NCI-H526 (cell line): ENCODE results near the gene IFITM5.

Experiments used
- DNase-seq, 2 experiments: peaks; one replicate each; lab custom pipeline; 2025; lab: John Stamatoyannopoulos, UW

Gene IFITM5

GRCh38 chr11:295351-296170, 3.8 kb downstream of the IFITM5 start:
- DNase-seq = no peak

DNA sequence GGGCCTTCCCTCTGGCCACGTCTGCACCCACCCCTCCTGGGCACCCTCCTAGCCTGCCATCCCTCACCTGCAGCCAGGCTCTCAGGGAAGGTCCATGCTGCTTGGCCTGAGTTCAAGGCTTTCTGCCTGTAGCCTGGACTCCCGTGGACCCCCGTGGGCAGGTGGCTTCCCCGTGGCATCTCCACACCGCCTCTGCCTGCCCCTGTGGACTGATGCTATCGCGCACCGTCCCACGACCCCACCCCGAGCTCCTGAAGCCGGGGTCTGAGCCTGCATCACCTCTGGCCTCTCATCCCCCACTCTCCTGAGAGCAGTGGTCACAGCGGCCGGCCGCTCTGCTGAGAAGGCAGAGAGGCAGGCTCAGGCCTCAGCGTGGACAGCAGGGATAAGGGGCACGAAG, 4.5 kb downstream of the IFITM5 start:
- DNase-seq = no peak

DNA sequence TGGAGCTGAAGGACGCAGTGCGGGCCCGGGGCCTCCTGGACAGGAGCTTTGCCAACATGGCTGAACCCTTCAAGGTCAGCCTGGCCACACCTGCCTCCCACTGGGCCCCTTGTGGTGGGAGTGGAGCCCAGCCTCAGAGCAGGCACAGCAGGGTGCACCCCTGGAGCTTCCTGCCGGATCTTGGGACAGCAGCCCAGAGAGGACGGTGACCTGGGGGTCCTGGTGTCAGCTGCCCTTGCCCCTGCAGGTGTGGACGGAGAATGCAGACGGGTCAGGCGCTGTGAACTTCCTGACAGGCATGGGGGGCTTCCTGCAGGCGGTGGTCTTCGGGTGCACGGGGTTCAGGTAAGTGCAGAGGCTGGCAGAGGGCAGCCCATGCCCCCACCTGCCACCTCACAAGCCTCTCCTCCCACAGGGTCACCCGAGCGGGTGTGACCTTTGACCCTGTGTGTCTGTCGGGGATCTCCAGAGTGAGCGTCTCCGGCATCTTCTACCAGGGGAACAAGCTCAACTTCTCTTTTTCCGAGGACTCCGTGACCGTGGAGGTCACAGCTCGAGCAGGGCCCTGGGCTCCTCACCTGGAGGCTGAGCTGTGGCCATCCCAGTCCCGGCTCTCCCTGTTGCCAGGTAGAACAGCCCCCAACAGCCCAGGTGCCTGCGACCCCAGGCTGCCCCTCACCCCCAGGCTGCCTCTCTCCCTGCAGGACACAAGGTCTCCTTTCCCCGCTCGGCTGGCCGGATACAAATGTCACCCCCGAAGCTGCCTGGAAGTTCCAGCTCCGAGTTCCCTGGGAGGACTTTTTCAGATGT, 5.3 kb downstream of the IFITM5 start:
- DNase-seq = no peak

DNA sequence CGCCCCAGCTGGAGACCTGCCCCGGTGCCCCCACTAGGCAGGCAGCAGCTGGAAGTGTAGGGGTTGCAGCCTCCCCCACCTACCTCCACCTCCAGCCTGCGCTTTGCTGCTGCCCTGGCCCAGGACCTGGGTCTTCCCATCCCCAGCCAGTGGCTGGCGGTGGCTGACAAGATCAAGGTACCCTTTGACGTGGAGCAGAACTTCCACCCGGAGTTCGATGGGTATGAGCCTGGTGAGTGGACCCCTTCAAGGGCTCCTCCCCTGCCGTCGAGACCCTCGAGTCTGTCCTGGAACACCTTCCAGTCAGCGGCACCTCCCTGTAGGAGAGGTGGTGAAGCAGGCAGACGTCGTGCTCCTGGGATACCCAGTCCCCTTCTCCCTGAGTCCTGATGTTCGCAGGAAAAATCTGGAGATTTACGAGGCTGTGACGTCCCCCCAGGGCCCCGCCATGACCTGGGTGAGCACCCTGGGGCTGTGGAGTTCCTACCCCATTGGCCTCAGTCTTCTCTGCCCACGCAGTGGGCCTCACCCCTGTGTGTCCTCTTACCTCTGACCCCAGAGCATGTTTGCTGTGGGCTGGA, 6.0 kb downstream of the IFITM5 start:
- no peak for DNase-seq

DNA sequence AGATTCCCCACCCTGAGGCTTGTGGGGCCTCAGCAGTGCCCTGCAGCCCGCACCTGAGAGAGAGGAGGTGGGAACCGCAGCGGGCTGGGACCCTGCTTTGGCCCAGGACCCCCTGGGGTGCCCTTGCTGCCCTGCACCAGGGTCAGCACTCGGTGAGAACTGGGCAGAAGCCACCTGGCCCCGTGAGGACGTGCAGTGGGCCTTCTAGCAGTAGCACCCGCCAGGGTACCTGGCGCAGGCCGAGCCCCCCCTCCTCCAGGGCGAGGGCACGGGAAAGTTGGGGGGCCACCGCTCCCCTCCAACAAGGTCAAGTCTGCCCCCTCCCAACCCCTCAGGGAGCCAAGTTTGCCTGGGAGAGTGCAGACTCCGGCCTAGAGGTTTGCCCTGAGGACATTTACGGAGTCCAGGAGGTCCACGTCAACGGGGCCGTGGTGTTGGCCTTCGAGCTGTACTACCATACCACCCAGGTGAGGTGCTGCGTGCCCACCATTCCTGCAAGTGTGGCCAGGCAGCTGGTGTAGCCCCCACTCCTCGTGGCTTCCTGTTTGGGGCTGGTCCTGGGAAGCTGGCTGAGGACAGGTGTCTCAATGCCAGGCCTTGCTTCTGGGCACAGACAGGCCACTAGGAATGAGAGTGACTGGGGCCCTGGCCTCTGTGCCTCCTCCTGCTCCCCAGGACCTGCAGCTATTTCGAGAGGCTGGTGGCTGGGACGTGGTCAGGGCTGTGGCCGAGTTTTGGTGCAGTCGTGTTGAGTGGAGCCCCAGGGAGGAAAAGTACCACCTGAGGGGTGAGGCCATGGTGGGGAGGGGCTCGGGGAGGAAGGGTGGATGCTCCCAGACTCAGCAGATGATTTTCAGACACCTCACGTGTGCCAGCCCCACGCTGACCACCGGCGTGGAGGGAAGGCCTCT, 6.9 kb downstream of the IFITM5 start:
- DNase-seq = no peak

GRCh38 chr11:291281-292210, 7.8 kb downstream of the IFITM5 start:
- DNase-seq = no peak

- no peak for DNase-seq
Measured at GRCh38 chr11:290621-291231, 8.6 kb downstream of the IFITM5 start.

- DNase-seq = no peak
Measured at GRCh38 chr11:289712-290620, 9.4 kb downstream of the IFITM5 start.

GRCh38 chr11:289398-289711, 10.0 kb downstream of the IFITM5 start:
- no peak for DNase-seq

DNA sequence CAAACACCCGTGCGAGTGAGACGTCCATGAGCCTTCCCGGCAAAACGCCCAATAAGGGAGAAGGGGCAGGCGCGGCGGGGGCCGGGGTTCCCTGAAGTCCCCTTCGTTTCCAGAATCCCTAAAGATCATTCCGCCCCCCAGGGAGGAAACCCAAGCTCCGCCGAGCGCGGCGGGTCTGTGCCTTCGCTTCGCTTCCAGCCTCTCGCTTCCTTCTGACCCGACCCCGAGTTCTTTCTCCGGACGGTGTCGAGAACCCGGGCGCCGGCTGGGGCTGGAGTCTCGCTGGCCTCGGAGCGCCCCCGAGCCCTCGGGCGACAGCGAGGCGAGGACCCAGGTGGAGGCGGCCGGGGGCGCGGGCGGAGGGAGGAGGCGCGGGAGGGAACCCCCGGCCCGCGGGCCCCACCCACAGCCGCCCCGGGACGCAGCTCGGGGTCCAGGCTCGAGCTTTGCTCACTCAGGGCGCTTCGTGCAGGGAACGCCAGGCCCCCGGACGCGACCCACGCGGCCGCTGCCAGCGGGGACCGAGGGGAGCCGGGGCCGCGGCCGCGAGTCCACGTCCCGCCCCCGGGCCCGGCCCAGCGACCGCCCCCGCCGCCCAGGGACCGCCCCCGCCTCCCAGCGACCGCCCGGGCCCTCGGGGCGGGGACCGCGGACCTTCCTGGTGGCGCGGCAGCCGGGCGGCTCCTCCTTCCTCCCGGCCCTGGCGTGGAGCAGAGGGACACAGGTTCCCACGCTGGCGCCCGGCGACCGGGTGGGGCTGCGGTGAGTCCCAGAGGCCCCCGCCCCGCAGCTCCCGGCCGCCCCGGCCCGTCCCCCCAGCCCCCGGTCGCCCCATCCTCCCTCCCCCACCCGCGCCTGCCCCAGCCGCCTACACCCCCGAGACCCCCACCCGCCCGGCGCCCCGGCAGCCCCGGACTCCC, 10.6 kb downstream of the IFITM5 start, which contains the start of gene PGGHG:
TSS of gene PGGHG (plus strand) at position 649 of the 920 bp plus-strand sequence. CDS start 691 bp downstream, outside the sequence.
- DNase-seq = peak in 1 of 2 experiments; percentile 60

DNA sequence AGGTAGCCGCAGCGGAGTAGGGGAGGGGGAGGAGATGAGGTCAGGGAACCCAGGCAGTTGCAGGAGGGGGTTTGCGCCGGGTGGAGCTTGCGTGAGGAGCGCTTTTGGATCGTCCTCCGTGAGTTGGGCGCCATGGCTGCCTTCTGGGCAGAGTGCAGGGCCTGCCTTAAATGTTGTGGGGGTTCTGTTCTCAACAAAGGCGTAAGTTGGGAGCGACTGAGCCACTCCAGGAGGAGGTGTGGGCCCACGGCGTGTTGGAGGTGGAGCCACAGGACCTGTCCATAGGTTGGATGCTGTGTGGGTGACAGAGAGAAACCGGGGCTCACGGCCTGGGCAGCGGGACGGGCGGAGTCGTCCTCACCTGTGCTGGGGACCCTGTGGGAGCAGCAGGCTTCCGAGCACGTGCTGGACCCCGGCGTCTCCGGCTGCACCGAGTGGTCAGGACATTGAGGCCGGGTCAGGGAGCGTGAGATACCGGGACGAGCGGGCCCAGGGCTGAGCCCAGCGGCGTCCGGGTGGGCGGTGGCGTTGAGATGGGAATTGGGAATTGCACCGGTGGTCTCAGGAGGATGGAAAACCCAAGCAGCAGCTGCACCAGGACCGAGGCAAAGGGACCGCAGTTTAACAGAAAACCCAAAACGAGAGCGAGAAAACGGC, 11.4 kb downstream of the IFITM5 start:
- DNase-seq = peak in 1 of 2 experiments; percentile 40

DNA sequence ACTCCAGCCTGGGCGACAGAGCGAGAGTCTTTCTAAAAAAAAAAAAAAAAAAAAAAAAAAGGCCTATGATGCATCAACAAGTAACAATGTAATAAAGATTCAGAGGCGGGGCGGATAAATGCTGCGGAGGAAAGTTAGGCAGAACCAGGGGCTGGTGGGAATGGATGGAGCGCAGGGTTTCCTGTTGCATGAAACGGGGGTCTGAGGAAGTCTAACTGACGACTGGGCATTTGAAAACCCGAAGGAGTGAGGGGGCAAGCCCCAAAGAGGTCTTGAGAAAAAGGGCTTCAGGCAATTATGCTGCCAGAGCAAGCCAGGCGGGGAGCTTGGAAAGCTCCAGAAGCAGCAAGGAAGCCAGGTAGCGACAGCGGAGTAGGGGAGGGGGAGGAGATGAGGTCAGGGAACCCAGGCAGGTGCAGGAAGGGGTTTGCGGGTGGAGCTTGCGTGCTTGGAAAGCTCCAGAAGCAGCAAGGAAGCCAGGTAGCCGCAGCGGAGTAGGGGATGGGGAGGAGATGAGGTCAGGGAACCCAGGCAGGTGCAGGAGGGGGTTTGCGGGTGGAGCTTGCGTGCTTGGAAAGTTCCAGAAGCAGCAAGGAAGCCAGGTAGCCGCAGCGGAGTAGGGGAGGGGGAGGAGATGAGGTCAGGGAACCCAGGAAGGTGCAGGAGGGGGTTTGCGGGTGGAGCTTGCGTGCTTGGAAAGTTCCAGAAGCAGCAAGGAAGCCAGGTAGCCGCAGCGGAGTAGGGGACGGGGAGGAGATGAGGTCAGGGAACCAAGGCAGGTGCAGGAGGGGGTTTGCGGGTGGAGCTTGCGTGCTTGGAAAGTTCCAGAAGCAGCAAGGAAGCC, 12.1 kb downstream of the IFITM5 start:
- DNase-seq = peak in 1 of 2 experiments; percentile 42

DNA sequence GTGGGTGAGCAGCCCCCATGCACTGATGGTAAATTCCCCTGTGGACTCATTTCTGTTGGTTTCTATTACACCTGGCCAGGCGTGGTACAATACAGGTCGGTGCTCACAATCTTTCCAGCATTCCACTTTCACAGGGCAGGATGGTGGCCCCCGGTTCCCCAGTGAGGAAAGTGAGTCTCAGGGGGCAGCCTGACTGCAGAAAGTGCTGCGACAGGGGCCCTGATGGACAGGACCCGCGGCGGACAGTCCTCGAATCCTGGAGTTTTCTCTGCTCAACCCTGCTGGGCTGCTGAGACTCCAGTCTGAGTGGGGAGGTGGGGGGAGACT, 13.5 kb downstream of the IFITM5 start:
- no peak for DNase-seq

- no peak for DNase-seq
Measured at GRCh38 chr11:285021-285893, 14.1 kb downstream of the IFITM5 start.

GRCh38 chr11:284105-285020, 15.0 kb downstream of the IFITM5 start:
- no peak for DNase-seq
